ENCODE results near the gene PDCD11. TPM values are rescaled to one million over a fixed set of nuclear protein-coding genes. Genes with fewer than 3 reads are reported as not detected.

Gene PDCD11
- total and polyA plus RNA-seq, 2 of the 8 experiments (the other 6 are each of a cell fraction or from before 2014, with no cell fraction given) = 18.1 to 79.1 TPM

DNA sequence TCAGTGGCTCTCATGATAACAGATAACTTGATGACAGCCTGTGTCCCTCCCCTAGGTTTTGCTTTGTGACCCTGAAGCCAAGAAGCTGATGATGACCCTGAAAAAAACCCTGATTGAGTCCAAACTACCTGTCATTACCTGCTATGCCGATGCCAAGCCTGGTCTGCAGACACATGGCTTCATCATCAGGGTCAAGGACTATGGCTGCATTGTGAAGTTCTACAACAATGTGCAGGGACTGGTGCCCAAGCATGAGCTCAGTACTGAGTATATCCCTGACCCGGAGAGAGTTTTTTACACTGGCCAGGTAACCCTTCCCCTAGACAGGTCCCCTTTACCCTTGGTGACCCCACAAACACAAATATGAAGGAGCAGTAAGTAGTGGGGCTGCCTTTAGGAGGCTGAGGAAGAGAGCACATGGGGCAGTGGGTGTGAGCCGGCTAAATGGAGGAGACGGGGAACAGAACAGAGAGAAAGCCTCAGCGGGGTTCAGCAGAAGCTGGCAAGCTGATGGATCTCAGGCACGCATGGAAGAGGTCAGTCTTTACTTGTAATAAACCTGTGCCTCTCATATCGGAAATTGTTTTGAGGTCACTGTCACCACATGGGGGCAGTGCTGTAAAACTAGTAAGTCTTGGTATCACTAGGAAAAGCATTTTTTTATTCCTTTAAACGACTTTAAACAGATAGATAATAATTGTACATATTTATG is 20.2 kb downstream of the PDCD11 start:
- no peak overlapping the region for H2BK12ac ChIP-seq (ENCODE audit: low read depth, low read length)
- no peak for FAIRE-seq
- TF ChIP-seq, protein P1, sequence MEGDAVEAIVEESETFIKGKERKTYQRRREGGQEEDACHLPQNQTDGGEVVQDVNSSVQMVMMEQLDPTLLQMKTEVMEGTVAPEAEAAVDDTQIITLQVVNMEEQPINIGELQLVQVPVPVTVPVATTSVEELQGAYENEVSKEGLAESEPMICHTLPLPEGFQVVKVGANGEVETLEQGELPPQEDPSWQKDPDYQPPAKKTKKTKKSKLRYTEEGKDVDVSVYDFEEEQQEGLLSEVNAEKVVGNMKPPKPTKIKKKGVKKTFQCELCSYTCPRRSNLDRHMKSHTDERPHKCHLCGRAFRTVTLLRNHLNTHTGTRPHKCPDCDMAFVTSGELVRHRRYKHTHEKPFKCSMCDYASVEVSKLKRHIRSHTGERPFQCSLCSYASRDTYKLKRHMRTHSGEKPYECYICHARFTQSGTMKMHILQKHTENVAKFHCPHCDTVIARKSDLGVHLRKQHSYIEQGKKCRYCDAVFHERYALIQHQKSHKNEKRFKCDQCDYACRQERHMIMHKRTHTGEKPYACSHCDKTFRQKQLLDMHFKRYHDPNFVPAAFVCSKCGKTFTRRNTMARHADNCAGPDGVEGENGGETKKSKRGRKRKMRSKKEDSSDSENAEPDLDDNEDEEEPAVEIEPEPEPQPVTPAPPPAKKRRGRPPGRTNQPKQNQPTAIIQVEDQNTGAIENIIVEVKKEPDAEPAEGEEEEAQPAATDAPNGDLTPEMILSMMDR (IDR thresholded peaks at IDR 0.05; ENCODE audit: control extremely low read depth in 1 of 3, insufficient read depth in 1 of 3, low read depth in 1 of 3, low read length in 3 of 3) = peak in 2 of 3 experiments; percentile 27 to 44; a peak in 2 of 4 replicates
- no peak for TF ChIP-seq TAF7 (optimal IDR thresholded peaks at IDR 0.05; ENCODE audit: borderline replicate concordance, low read depth, low read length)
- TF ChIP-seq ASH2L (IDR thresholded peaks at IDR 0.05; ENCODE audit: low read length) = no peak
- no peak for TF ChIP-seq POLR2AphosphoS5 (IDR thresholded peaks at IDR 0.05; ENCODE audit: low read depth, low read length)
- no peak for TF ChIP-seq GABPA (IDR thresholded peaks at IDR 0.05; ENCODE audit: borderline replicate concordance, insufficient read depth, low read length)
- TF ChIP-seq RAD21 (IDR thresholded peaks at IDR 0.05 in 1 of 2, conservative IDR thresholded peaks at IDR 0.05 in 1 of 2; ENCODE audit: low read depth in 2 of 2, low read length in 2 of 2) = peak; percentile 45 to 51
- no peak for TF ChIP-seq KDM4A (IDR thresholded peaks at IDR 0.05; ENCODE audit: low read depth, low read length, severe bottlenecking)
- no peak for TF ChIP-seq SAP30 (IDR thresholded peaks at IDR 0.05; ENCODE audit: insufficient read depth, insufficient replicate concordance, low read length)

More for the DNA sequence above, 20.2 kb downstream of the PDCD11 start:
- WGBS, 2 experiments (ENCODE audit: extremely low coverage in 1 of 2, insufficient coverage in 1 of 2, insufficient read length in 1 of 2, insufficient replicate concordance in 2 of 2, low coverage in 1 of 2, low lambda C conversion rate in 2 of 2, missing lambda C conversion rate in 1 of 2) = 87% methylated on average over 8 of the region's 8 CpGs; no CpG with 5 or more reads in 1 of the 2 experiments
- Histone ChIP-seq H3K18ac (ENCODE audit: extremely low read depth, low read length) (no peak overlapping the region), H3K4me3 (ENCODE audit: extremely low read depth in 1 of 4, insufficient read depth in 2 of 4, low read depth in 3 of 4, low read length in 4 of 4) (no peak overlapping the region), H3K27me3 (replicated peaks in 1 of 4; ENCODE audit: control insufficient read depth in 3 of 4, extremely low read depth in 1 of 4, insufficient read depth in 3 of 4, low read length in 3 of 4) (no peaks in the 10 kb centered on the region), H3K9ac (replicated peaks in 1 of 4; ENCODE audit: extremely low read depth in 1 of 4, low read depth in 3 of 4, low read length in 3 of 4) (no peak overlapping the region; a peak in 1 of 7 replicates), H3K4me1 (replicated peaks in 1 of 4; ENCODE audit: control insufficient read depth in 3 of 4, insufficient read depth in 4 of 4, low read length in 3 of 4) (no peaks in the 10 kb centered on the region), H3K79me2 (ENCODE audit: control insufficient read depth in 1 of 2, insufficient read depth in 2 of 2, low read length in 2 of 2) (no peaks in the 10 kb centered on the region), H2BK5ac (ENCODE audit: low read depth, low read length) (no peak overlapping the region), H3K36me3 (ENCODE audit: control insufficient read depth in 2 of 4, insufficient read depth in 4 of 4, low read length in 3 of 4) (peaks cover 59 to 94% (median 90%) of the 10 kb centered on the region in 4 experiments), H2AK5ac (ENCODE audit: low read depth, low read length) (no peak overlapping the region), H3K4ac (replicated peaks; ENCODE audit: insufficient read length, low read depth, low read length) (no peak overlapping the region), H2BK15ac (ENCODE audit: low read length) (no peak overlapping the region), H2BK120ac (replicated peaks; ENCODE audit: low read depth, low read length) (no peak overlapping the region), H3K79me1 (ENCODE audit: low read depth, low read length) (no peaks in the 10 kb centered on the region), H3K23me2 (ENCODE audit: low read depth, low read length) (no peaks in the 10 kb centered on the region), H3K14ac (ENCODE audit: insufficient read length) (no peak overlapping the region), H4K91ac (replicated peaks; ENCODE audit: insufficient read length, low read length) (no peak overlapping the region), H3K27ac (ENCODE audit: low read depth, low read length) (no peak overlapping the region), H4K5ac (ENCODE audit: insufficient read length, low read depth, low read length) (no peak overlapping the region), H4K8ac (ENCODE audit: extremely low read depth, insufficient read depth, low read length) (no peak overlapping the region; the same call in 1 of the 2 replicates), H3K23ac (ENCODE audit: insufficient read length) (no peak overlapping the region), H4K20me1 (replicated peaks in 1 of 2; ENCODE audit: control insufficient read depth in 1 of 2, insufficient read depth in 2 of 2, low read length in 2 of 2) (peaks cover 7 to 9% of the 10 kb centered on the region in 2 experiments), H3K56ac (replicated peaks; ENCODE audit: insufficient read length, low read depth, low read length) (no peak overlapping the region), H3K4me2 (ENCODE audit: insufficient read depth in 1 of 2, low read depth in 2 of 2, low read length in 2 of 2) (no peak overlapping the region), H3K9me3 (ENCODE audit: insufficient read depth in 2 of 2, low read depth in 1 of 2, low read length in 1 of 2) (no peaks in the 10 kb centered on the region), H2BK20ac (ENCODE audit: low read length) (no peak overlapping the region), H2AFZ (ENCODE audit: low read length) (no peak overlapping the region)
- POLR2A ChIA-PET (ENCODE audit: partially characterized antibody) = interaction anchor here (0.7 to 2.1 kb wide), 8 partner anchors 9 to 96 kb away, joined by 3 to 5 read pairs (median 3); no protein-coding TSS in a partner anchor
- no peak for DNase-seq (ENCODE audit: low read depth in 1 of 2, low spot score in 2 of 2)
- CTCF ChIA-PET (ENCODE audit: partially characterized antibody) = interaction anchor here (0.6 to 4.3 kb wide), 27 partner anchors 8 to 234 kb away, joined by 3 to 35 read pairs (median 4); partner anchors contain the start of genes ATP5MK and PDCD11
